Peyer's patch (tissue), 4 donors: ENCODE results near the gene CD300C. TPM values are rescaled to one million over a fixed set of nuclear protein-coding genes. Genes with fewer than 3 reads are reported as not detected.
A peak's percentile ranks its signal among the peaks of the same experiment; 100 is the strongest.
"Not testable (repeated sequence)": the region's sequence is repeated elsewhere in the genome, so short reads cannot be mapped to it uniquely, and the experiment has no call there.

ENCODE experiments used
- DNase-seq, 3 donors: peaks; one replicate each; pipeline ENCODE4 v3.0.0-alpha.2; 2017 to 2019
- H3K27ac ChIP-seq, 4 donors: fragments of 200-600 bp; sonication (generic); one replicate each; pipeline ENCODE4 v1.5.1; 2016 to 2019
- H3K27me3 ChIP-seq, 2 donors: fragments of 200-600 bp; sonication (generic); one replicate each; pipeline ENCODE4 v1.5.1; 2019
- H3K36me3 ChIP-seq, 3 donors: fragments of 200-600 bp; sonication (generic); one replicate each; pipeline ENCODE4 v1.5.1; 2016 to 2019
- H3K4me1 ChIP-seq, 4 donors: fragments of 200-600 bp; sonication (generic); one replicate each; pipeline ENCODE4 v1.5.1; 2016 to 2019
- H3K4me3 ChIP-seq, 4 donors: fragments of 200-600 bp; sonication (generic); 1 replicate in 3 of 4; 2 replicates in 1 of 4; pipeline ENCODE4 v1.5.1; 2016 to 2019; ENCODE audit warnings: mild to moderate bottlenecking in 1 of 4
- H3K9me3 ChIP-seq, 4 donors: fragments of 200-600 bp; sonication (generic); one replicate each; pipeline ENCODE4 v1.5.1; 2016 to 2019; ENCODE audit warnings: mild to moderate bottlenecking in 1 of 4
- POLR2A ChIP-seq, 2 donors: fragments of 450-650 bp; IDR thresholded peaks; one replicate each; pipeline ENCODE4 v1.5.1; 2017; ENCODE audit warnings: antibody characterized with exemption in 2 of 2, mild to moderate bottlenecking in 2 of 2, moderate library complexity in 2 of 2
- total RNA-seq, 4 donors: library from RNA; depleted of rRNA; stranded (reverse); fragments of >200 nt; gene quantifications; one replicate each; pipeline ENCODE4 v1.1.0, GENCODE V29; 2016
- TF ChIP-seq, protein P1 (sequence below), 6 experiments: fragments of 450-650 bp in 4 of 6; fragments of 200-600 bp in 2 of 6; sonication (generic) in 1 of 6; IDR thresholded peaks; one replicate each; pipeline ENCODE4 v1.5.1; 2017 to 2019; ENCODE audit warnings: antibody characterized with exemption in 6 of 6, mild to moderate bottlenecking in 3 of 6, moderate library complexity in 1 of 6

The CD300C gene
- total RNA-seq, 4 donors from 2014 or later: not detected

DNA sequence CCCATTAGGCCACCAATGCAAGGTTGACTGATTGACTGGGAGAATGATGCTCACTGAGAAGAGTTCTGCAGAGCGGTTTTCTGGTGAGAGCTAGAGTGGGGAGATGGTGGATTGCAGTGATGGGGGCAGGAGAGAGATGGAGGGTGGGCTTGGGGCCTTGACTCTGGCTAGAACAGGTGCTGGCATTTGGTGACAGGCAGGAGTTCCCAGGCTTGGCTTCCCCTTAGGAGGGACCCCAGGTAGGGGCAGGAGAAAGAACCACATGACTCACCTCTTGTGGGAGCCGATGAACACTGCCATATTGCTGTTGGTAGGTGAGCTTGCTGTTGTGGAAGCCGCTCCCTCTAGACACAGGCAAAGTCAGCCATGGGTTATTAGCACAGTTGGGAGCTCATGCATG, 22.6 kb downstream of the CD300C start:
- H3K36me3 ChIP-seq: no peaks in the 10 kb centered on the region
- TF ChIP-seq, protein P1, sequence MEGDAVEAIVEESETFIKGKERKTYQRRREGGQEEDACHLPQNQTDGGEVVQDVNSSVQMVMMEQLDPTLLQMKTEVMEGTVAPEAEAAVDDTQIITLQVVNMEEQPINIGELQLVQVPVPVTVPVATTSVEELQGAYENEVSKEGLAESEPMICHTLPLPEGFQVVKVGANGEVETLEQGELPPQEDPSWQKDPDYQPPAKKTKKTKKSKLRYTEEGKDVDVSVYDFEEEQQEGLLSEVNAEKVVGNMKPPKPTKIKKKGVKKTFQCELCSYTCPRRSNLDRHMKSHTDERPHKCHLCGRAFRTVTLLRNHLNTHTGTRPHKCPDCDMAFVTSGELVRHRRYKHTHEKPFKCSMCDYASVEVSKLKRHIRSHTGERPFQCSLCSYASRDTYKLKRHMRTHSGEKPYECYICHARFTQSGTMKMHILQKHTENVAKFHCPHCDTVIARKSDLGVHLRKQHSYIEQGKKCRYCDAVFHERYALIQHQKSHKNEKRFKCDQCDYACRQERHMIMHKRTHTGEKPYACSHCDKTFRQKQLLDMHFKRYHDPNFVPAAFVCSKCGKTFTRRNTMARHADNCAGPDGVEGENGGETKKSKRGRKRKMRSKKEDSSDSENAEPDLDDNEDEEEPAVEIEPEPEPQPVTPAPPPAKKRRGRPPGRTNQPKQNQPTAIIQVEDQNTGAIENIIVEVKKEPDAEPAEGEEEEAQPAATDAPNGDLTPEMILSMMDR (IDR thresholded peaks at IDR 0.05): no peak
- no peak for TF ChIP-seq POLR2A (IDR thresholded peaks at IDR 0.05)
- H3K4me1 ChIP-seq: no peaks in the 10 kb centered on the region
- peak in 1 of 3 donors; percentile 15 for DNase-seq
- H3K4me3 ChIP-seq: no peak overlapping the region
- no peaks in the 10 kb centered on the region for H3K9me3 ChIP-seq
- H3K27ac ChIP-seq: no peak overlapping the region
- no peaks in the 10 kb centered on the region for H3K27me3 ChIP-seq

DNA sequence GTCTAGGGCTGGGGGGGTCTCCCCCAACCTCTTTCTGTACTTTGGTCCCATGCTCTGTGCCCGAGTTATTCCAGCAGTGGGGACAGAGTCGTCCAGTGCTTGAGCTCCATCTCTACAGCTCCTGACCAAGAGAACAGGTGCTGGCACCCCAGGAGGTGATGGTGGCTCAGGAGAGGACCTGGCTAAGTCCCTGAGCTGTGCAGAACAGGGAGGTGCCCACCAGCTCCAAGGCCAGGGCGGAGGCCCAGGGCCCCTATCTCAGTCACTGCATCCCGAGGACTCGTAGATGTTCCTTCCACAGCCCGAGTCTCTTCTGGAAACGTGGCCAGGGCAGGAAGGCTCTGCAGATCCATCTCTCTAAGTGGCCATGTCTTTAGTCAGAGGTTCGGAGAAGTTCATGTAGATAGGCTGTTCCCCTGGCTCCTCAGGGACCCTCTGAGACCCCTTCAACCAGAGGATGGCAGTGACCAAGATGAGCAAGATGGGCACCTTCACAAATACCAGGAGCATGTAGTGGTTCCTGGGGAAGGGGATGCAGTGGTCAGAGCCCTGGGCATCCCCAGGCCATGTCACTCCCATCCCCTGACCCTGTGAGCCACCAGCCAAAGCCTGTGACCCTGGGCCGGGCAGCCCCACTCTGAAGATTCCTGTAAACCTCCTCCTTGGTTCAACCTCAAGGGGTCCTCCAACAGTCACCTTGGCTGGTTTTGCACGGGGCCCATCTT, 23.4 kb downstream of the CD300C start:
- DNase-seq: peak; percentile 6 to 32 (median 31)
- no peak overlapping the region for H3K27ac ChIP-seq
- no peaks in the 10 kb centered on the region for H3K9me3 ChIP-seq
- no peaks in the 10 kb centered on the region for H3K4me1 ChIP-seq
- H3K27me3 ChIP-seq: no peaks in the 10 kb centered on the region
- no peak overlapping the region for H3K4me3 ChIP-seq
- no peaks in the 10 kb centered on the region for H3K36me3 ChIP-seq
- no peak for TF ChIP-seq POLR2A (IDR thresholded peaks at IDR 0.05)
- TF ChIP-seq, protein P1 (IDR thresholded peaks at IDR 0.05): no peak

DNA sequence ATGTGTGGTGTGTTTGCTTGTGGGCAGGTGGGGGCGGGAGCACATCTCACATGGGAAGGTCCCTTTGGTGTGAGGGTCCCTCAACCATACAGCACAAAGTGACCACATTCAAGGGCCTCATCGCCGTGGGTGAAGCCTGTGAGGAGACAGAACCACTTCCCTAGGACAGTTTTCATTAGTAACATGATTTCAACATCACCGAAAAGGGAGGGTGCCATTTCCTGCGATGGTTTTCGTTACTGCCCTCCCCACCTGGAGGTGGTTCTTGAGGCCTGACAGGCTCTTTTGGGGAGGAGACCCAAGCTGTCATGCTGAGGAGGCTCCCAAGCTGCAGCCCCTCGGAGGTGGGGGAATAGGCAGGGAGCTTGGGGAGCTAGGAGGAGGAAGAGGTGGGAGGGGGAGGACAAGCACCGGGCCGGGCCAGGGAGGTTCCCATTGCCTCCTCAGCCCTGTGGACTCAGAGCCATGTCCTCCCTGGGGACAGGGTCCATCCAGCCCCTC, 24.2 kb downstream of the CD300C start:
- TF ChIP-seq POLR2A (IDR thresholded peaks at IDR 0.05): no peak
- TF ChIP-seq, protein P1 (IDR thresholded peaks at IDR 0.05): no peak
- Histone ChIP-seq H3K4me3 (no peak overlapping the region), H3K27me3 (no peaks in the 10 kb centered on the region), H3K9me3 (no peaks in the 10 kb centered on the region), H3K27ac (peak overlapping the region; percentile 7 to 68 (median 42)), H3K4me1 (no peaks in the 10 kb centered on the region), H3K36me3 (no peaks in the 10 kb centered on the region)
- DNase-seq: peak; percentile 25 to 47 (median 43)

DNA sequence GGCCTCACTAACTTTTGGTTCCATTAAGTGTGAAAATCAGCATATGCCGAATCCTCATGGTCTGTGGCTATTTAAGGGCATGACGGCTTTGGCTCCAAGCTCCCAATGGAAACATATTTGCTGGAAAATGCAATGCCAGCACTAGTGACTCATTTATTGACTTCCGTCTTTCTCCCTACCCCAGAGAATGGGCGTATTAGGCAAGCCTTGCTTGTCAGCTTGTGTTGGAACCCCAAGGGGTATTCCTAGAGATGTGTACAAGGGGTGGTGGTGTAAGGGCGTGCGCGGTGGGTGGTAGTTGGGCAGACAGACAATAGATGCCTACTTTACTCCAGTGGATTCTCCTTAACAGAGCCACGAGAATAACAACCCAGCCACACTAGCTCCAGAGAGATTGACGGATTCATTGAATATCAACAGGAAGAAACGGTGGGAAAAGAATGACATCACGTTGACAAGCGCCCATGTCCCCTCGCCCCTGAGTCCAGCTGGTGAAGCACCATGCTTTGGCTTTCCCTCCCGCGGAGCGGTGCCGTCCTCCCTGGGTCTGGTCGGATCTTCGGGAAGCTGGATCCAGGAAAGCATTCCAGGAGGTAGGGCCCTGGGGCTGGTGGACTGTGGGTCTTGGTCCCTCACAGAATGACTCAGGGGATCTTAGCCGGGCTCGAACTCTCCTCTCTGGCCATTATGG, 25.0 kb downstream of the CD300C start:
- Histone ChIP-seq H3K9me3 (no peaks in the 10 kb centered on the region), H3K4me1 (no peaks in the 10 kb centered on the region), H3K36me3 (no peaks in the 10 kb centered on the region), H3K27ac (peak overlapping the region; percentile 7 to 68 (median 48)), H3K4me3 (no peak overlapping the region), H3K27me3 (no peaks in the 10 kb centered on the region)
- peak; percentile 11 to 42 (median 30) for DNase-seq
- TF ChIP-seq, protein P1 (IDR thresholded peaks at IDR 0.05): no peak
- TF ChIP-seq POLR2A (IDR thresholded peaks at IDR 0.05): no peak

DNA sequence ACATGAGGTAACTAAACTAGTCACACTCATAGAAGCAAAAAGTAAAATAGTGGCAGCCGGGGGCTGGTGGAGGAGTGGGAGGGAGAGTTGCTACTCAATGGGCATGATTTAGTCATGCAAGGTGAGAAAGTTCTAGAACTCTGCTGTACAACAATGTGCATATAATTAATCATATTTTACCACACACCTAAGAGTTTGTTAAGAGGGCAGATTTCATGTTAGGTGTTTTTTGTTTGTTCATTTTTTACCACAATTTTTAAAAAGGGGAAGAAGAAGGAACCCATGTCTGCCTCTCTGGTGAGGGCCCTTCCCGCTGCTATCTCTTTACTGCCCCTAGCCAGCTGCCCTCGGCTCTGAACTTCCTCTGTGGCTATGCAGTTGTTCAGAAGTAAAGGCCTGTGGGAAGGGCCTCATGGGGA, 25.9 kb downstream of the CD300C start:
- H3K27ac ChIP-seq: peak overlapping the region in 1 of 4 donors; percentile 58
- no peaks in the 10 kb centered on the region for H3K36me3 ChIP-seq
- no peak overlapping the region for H3K4me3 ChIP-seq
- H3K4me1 ChIP-seq: no peaks in the 10 kb centered on the region
- no peaks in the 10 kb centered on the region for H3K9me3 ChIP-seq
- DNase-seq: peak in 2 of 3 donors; percentile 67 to 69
- H3K27me3 ChIP-seq: no peaks in the 10 kb centered on the region
- TF ChIP-seq, protein P1 (IDR thresholded peaks at IDR 0.05): no peak
- TF ChIP-seq POLR2A (IDR thresholded peaks at IDR 0.05): no peak

DNA sequence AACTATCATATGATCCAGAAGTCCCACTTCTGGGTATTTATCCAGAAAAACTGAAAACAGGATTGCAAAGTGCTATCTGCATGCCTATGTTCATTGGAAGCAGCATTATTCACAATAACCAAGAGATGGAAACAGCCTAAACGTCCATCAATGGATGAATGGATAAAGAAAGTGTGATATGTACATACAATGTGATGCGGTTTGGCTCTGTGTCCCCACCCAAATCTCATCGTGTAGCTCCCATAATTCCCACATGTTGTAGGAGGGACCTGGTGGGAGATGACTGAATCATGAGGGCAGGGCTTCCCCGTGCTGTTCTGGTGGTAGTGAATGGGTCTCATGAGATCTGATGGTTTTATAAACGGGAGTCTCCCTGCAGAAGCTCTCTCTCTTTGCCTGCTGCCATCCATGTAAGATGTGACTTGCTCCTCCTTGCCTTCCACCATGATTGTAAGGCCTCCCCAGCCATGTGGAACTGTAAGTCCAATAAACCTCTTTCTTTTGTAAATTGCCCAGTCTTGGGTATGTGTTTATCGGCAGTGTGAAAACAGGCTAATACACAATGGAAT, 27.4 kb downstream of the CD300C start:
- not testable (repeated sequence) for H3K9me3 ChIP-seq, H3K27me3 ChIP-seq, H3K4me3 ChIP-seq, H3K36me3 ChIP-seq, H3K27ac ChIP-seq, H3K4me1 ChIP-seq
- DNase-seq: peak in 1 of 3 donors; percentile 26
